Omental fat pad (tissue), 4 donors: Measurements from ENCODE around the gene RNGTT. TPM values are rescaled to one million over a fixed set of nuclear protein-coding genes. Genes with fewer than 3 reads are reported as not detected.

Experiments
- ATAC-seq: fragments of 150-250 bp; one replicate; pipeline ENCODE4 v1.9.1; 2016; ENCODE audit warnings: mild to moderate bottlenecking, moderate library complexity; ENCODE audit not compliant: low FRiP score
- DNase-seq: peaks from one replicate; pipeline ENCODE4 v3.0.0-alpha.2; 2019; ENCODE audit warnings: low spot score
- CTCF ChIP-seq, 3 donors: fragments of 450-650 bp; IDR thresholded peaks; one replicate each; pipeline ENCODE4 v1.5.1; 2016 to 2017; ENCODE audit warnings: antibody characterized with exemption in 3 of 3, mild to moderate bottlenecking in 3 of 3, moderate library complexity in 2 of 3
- small RNA-seq: library from RNA; depleted of rRNA; stranded (forward); fragments of <200 nt; gene quantifications from one replicate; pipeline ENCODE3, GENCODE V24; 2016
- total RNA-seq, 4 donors: library from RNA; depleted of rRNA; stranded (reverse); fragments of >200 nt; gene quantifications; one replicate each; pipeline ENCODE4 v1.1.0, GENCODE V29; 2016

The RNGTT gene
- total RNA-seq, 4 donors from 2014 or later: 12.6 to 21.7 (median 17.7) TPM

GRCh38 chr6:88561034-88561953 is 402.1 kb downstream of the RNGTT start:
- no peak for TF ChIP-seq CTCF (IDR thresholded peaks at IDR 0.05)
- no peak for ATAC-seq
- no peak for DNase-seq

Small RNAs within 50 kb of the gene (small RNA-seq; reads per million reads assigned to genes)
- gene AL079342.1: not detected
- gene RF00045: not detected

Other genes with a start within 250 kb of the RNGTT start
- gene PNRC1, start 117.1 kb upstream of the RNGTT start, total RNA-seq: 100 to 1,000 TPM; 179 to 395 (median 279) TPM
- 1 to 10 TPM in 2 of 4 donors, under 1 TPM in 1, not detected in 1; 0.25 to 3.4 (median 3.2) TPM for gene SRSF12, start 154.5 kb upstream of the RNGTT start, total RNA-seq
- 10 to 100 TPM in 2 of 4 donors, 1 to 10 TPM in 2; 7.1 to 13.5 (median 10.1) TPM for gene PM20D2, start 182.4 kb upstream of the RNGTT start, total RNA-seq